Gastrocnemius medialis (tissue), 4 donors: ENCODE results near the gene EIF2AK3.
A peak's percentile ranks its signal among the peaks of the same experiment; 100 is the strongest.

ENCODE experiments used
- CTCF ChIP-seq, 5 experiments: fragments of 450-650 bp in 3 of 5; fragments of 200-600 bp in 2 of 5; sonication (generic) in 2 of 5; IDR thresholded peaks in 4 of 5; conservative IDR thresholded peaks in 1 of 5; 1 replicate in 4 of 5; 2 replicates in 1 of 5; pipeline ENCODE4 v1.5.1; 2016 to 2019; ENCODE audit warnings: antibody characterized with exemption in 5 of 5, mild to moderate bottlenecking in 3 of 5, moderate library complexity in 3 of 5
- POLR2A ChIP-seq, 2 donors: fragments of 450-650 bp; IDR thresholded peaks; one replicate each; pipeline ENCODE4 v1.6.1; 2017; ENCODE audit warnings: antibody characterized with exemption in 2 of 2, mild to moderate bottlenecking in 2 of 2, moderate library complexity in 2 of 2

DNA sequence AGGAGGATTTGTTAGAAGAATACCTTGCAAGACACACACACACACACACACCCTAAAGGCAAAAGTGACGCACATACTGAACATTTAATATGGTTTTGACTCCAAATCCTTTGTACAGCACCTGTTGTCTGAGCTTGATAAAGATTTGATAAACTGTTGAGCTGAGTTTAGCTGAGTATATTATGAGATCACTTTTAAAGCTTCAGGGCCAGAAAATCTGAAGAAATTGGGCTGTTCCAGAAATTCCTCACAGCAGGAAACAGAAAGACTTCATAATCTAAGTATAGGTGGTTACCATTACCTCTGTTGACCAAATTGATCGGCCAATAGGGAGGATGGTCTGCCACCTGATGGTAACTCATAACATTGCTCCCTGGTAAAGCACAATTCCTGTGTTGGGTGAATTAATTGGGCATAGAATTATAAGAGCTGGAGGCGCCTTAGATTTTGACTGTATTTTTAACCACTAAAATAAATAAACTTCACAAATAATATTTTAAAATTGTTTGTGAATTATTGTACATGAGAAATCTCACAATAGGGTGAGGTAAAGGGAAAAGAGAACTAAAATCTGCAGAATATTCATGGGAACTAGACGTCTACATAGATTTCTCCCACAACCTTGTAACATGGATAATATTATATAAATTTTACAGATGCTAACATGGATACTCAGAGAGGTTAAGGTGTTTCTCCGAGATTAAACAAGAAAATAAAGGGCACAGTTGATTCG lies 42.4 kb upstream of the EIF2AK3 start:
- TF ChIP-seq POLR2A (IDR thresholded peaks at IDR 0.05): no peak
- TF ChIP-seq CTCF (IDR thresholded peaks at IDR 0.05 in 4 of 5, conservative IDR thresholded peaks at IDR 0.05 in 1 of 5): peak; percentile 64 to 79 (median 72)
